Nephron (organoid): ENCODE results near the gene SNRK.

Source experiments
- H3K27ac Mint-ChIP-seq, 3 experiments: 2 replicates each; pipeline ENCODE4 v1.8.0; 2020; ENCODE audit warnings: mixed read lengths in 3 of 3, mild to moderate bottlenecking in 2 of 3, moderate library complexity in 1 of 3
- H3K27me3 Mint-ChIP-seq: 2 replicates; pipeline ENCODE4 v1.8.0; 2021; ENCODE audit warnings: low read depth, mild to moderate bottlenecking, moderate library complexity, mixed read lengths
- H3K36me3 Mint-ChIP-seq: 2 replicates; pipeline ENCODE4 v1.8.0; 2020; ENCODE audit warnings: low read depth, mixed read lengths
- H3K4me1 Mint-ChIP-seq: 2 replicates; pipeline ENCODE4 v1.8.0; 2020; ENCODE audit warnings: mixed read lengths
- H3K4me3 Mint-ChIP-seq, 3 experiments: 2 replicates each; pipeline ENCODE4 v1.8.0; 2020; ENCODE audit warnings: mild to moderate bottlenecking in 3 of 3, mixed read lengths in 3 of 3, moderate library complexity in 2 of 3
- H3K9me3 Mint-ChIP-seq: 2 replicates; pipeline ENCODE4 v1.8.0; 2020; ENCODE audit warnings: mixed read lengths
- TF ChIP-seq, protein P1 (sequence below), 3 experiments: fragments of 200-600 bp; sonication (generic); IDR thresholded peaks; one replicate each; pipeline ENCODE4 v1.5.0; 2021; ENCODE audit warnings: antibody characterized with exemption in 3 of 3; ENCODE audit not compliant: unreplicated experiment in 3 of 3

Gene SNRK

DNA sequence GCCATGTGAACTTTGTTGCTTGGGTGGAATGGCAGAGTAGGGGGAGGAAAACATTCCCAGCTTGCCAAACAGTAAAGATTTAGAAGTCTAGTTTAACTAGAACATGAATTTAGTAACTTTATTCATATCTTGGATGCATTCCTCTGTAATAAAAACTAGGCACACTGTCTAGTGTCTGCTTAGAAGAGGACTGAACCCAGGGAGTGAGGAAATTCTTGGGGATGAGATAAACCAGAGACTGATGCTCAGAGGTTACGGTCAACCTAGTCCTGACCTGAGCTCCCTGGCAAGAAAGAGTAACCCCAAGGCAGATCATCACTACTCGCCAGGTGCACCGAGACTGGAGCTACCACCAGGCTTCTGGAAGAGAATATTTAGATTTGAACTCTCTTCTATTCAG is 58.2 kb downstream of the SNRK start:
- TF ChIP-seq, protein P1, sequence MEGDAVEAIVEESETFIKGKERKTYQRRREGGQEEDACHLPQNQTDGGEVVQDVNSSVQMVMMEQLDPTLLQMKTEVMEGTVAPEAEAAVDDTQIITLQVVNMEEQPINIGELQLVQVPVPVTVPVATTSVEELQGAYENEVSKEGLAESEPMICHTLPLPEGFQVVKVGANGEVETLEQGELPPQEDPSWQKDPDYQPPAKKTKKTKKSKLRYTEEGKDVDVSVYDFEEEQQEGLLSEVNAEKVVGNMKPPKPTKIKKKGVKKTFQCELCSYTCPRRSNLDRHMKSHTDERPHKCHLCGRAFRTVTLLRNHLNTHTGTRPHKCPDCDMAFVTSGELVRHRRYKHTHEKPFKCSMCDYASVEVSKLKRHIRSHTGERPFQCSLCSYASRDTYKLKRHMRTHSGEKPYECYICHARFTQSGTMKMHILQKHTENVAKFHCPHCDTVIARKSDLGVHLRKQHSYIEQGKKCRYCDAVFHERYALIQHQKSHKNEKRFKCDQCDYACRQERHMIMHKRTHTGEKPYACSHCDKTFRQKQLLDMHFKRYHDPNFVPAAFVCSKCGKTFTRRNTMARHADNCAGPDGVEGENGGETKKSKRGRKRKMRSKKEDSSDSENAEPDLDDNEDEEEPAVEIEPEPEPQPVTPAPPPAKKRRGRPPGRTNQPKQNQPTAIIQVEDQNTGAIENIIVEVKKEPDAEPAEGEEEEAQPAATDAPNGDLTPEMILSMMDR (IDR thresholded peaks at IDR 0.05; ENCODE audit: unreplicated experiment in 3 of 3): no peak
- Mint-ChIP-seq H3K27me3 (no peaks in the 10 kb centered on the region), H3K4me1 (peaks cover 6% of the 10 kb centered on the region), H3K36me3 (peaks cover 86% of the 10 kb centered on the region), H3K27ac (no peak overlapping the region), H3K9me3 (peaks cover 5% of the 10 kb centered on the region), H3K4me3 (no peak overlapping the region)

DNA sequence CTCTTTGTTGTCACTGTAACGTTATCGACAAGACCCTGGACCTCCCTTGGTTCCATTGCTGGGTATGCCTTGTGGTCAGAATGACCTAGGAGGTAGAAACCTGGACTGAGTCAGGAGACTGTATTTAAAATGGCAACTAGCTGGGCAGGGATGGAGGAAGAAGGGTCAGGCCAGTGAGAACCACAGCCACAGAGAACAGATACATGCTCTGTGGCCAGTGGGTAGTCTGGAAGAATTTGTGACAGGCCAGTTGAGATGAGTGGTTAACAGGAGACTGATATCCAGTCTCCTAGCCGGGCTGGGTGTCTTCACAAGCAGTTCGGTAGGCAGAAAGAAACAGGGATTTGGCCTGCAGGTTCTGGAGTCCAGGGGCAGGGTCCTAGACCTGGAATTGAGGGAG is 58.9 kb downstream of the SNRK start:
- Mint-ChIP-seq H3K27me3 (no peaks in the 10 kb centered on the region), H3K27ac (no peak overlapping the region), H3K4me1 (peaks cover 6% of the 10 kb centered on the region), H3K9me3 (peaks cover 2% of the 10 kb centered on the region), H3K36me3 (peaks cover 86% of the 10 kb centered on the region), H3K4me3 (no peak overlapping the region)
- TF ChIP-seq, protein P1 (IDR thresholded peaks at IDR 0.05; ENCODE audit: unreplicated experiment in 3 of 3): no peak

DNA sequence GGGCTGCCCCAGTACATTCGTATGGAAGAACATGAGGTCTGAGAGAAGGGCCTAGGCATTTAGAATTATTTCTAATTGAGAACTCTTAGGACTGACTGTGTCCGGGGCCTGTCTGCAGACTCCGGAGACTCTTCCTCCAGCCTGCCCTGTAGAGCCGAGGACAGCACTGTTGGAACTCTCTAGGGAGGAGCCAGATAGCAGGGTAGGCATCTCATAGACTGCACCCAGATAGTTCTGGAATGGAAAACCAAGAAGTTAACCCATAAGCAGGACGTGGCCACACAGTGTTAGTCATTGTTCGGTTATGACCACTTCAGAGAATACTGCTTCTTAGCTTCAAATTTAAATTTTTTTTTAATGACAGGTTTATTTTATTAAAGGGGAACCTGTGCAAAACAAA is 59.5 kb downstream of the SNRK start:
- no peak overlapping the region for H3K4me3 Mint-ChIP-seq

GRCh38 chr3:43346978-43347749 is 60.8 kb downstream of the SNRK start:
- peaks cover 89% of the 10 kb centered on the region for H3K36me3 Mint-ChIP-seq
- TF ChIP-seq, protein P1 (IDR thresholded peaks at IDR 0.05; ENCODE audit: unreplicated experiment in 3 of 3): no peak
- H3K9me3 Mint-ChIP-seq: peaks cover 10% of the 10 kb centered on the region
- H3K27ac Mint-ChIP-seq: no peak overlapping the region
- H3K27me3 Mint-ChIP-seq: no peaks in the 10 kb centered on the region
- H3K4me3 Mint-ChIP-seq: no peak overlapping the region
- H3K4me1 Mint-ChIP-seq: peaks cover 6% of the 10 kb centered on the region

More for the DNA sequence above, 59.5 kb downstream of the SNRK start:
- H3K27ac Mint-ChIP-seq: no peak overlapping the region
- peaks cover 6% of the 10 kb centered on the region for H3K4me1 Mint-ChIP-seq
- TF ChIP-seq, protein P1 (IDR thresholded peaks at IDR 0.05; ENCODE audit: unreplicated experiment in 3 of 3): no peak
- peaks cover 86% of the 10 kb centered on the region for H3K36me3 Mint-ChIP-seq
- peaks cover 2% of the 10 kb centered on the region for H3K9me3 Mint-ChIP-seq
- no peaks in the 10 kb centered on the region for H3K27me3 Mint-ChIP-seq

GRCh38 chr3:43347774-43348173 is 61.4 kb downstream of the SNRK start:
- Mint-ChIP-seq H3K36me3 (peaks cover 89% of the 10 kb centered on the region), H3K9me3 (peaks cover 15% of the 10 kb centered on the region), H3K27ac (no peak overlapping the region), H3K4me3 (no peak overlapping the region), H3K27me3 (no peaks in the 10 kb centered on the region), H3K4me1 (peaks cover 6% of the 10 kb centered on the region)
- TF ChIP-seq, protein P1 (IDR thresholded peaks at IDR 0.05; ENCODE audit: unreplicated experiment in 3 of 3): no peak

GRCh38 chr3:43348350-43348749 is 62.0 kb downstream of the SNRK start:
- no peak overlapping the region for H3K27ac Mint-ChIP-seq
- H3K27me3 Mint-ChIP-seq: no peaks in the 10 kb centered on the region
- H3K9me3 Mint-ChIP-seq: peaks cover 20% of the 10 kb centered on the region
- H3K4me1 Mint-ChIP-seq: peaks cover 6% of the 10 kb centered on the region
- TF ChIP-seq, protein P1 (IDR thresholded peaks at IDR 0.05; ENCODE audit: unreplicated experiment in 3 of 3): no peak
- peaks cover 91% of the 10 kb centered on the region for H3K36me3 Mint-ChIP-seq
- no peak overlapping the region for H3K4me3 Mint-ChIP-seq
